Upper lobe of left lung (tissue), 4 donors: ENCODE measurements around the gene DGKK.

Experiments
- EP300 ChIP-seq, 4 donors: sonication (generic); formaldehyde crosslinking; IDR thresholded peaks; one replicate each; pipeline ENCODE4 v1.5.1; 2017; ENCODE audit warnings: antibody characterized with exemption in 4 of 4, control low read depth in 2 of 4
- POLR2A ChIP-seq, 4 donors: fragments of 450-650 bp; IDR thresholded peaks; one replicate each; pipeline ENCODE4 v1.5.1; 2016 to 2017; ENCODE audit warnings: antibody characterized with exemption in 4 of 4, mild to moderate bottlenecking in 2 of 4
- POLR2AphosphoS5 ChIP-seq, 2 donors: sonication (generic); formaldehyde crosslinking; IDR thresholded peaks; one replicate each; pipeline ENCODE4 v1.5.1; 2017; ENCODE audit warnings: antibody characterized with exemption in 2 of 2
- TF ChIP-seq, protein P1 (sequence below), 6 experiments: fragments of 450-650 bp in 4 of 6; fragments of 200-600 bp in 2 of 6; sonication (generic) in 2 of 6; IDR thresholded peaks; one replicate each; pipeline ENCODE4 v1.5.1; 2016 to 2019; ENCODE audit warnings: antibody characterized with exemption in 6 of 6

DNA sequence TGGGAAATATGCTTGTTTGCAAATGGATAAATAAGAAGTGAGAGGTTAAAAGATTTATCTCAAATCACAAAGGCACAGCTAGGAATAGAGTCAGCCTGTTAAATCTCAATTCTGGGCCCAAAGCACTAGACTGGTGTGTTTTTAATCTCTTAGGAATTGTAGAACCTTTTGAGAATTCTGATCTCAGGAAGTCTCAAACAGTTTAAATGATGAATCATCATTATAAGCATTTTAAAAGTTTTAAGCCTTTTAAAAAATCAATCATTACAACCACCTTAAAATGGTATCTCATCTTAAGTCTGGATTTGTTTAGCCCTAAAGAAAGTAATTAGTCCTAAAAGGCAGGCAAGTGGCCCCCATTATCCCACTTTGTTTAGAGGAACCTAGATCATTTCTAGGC is 17.8 kb downstream of the DGKK start:
- TF ChIP-seq EP300 (IDR thresholded peaks at IDR 0.05) (no peak), POLR2AphosphoS5 (IDR thresholded peaks at IDR 0.05) (no peak), POLR2A (IDR thresholded peaks at IDR 0.05) (no peak)
- TF ChIP-seq, protein P1, sequence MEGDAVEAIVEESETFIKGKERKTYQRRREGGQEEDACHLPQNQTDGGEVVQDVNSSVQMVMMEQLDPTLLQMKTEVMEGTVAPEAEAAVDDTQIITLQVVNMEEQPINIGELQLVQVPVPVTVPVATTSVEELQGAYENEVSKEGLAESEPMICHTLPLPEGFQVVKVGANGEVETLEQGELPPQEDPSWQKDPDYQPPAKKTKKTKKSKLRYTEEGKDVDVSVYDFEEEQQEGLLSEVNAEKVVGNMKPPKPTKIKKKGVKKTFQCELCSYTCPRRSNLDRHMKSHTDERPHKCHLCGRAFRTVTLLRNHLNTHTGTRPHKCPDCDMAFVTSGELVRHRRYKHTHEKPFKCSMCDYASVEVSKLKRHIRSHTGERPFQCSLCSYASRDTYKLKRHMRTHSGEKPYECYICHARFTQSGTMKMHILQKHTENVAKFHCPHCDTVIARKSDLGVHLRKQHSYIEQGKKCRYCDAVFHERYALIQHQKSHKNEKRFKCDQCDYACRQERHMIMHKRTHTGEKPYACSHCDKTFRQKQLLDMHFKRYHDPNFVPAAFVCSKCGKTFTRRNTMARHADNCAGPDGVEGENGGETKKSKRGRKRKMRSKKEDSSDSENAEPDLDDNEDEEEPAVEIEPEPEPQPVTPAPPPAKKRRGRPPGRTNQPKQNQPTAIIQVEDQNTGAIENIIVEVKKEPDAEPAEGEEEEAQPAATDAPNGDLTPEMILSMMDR (IDR thresholded peaks at IDR 0.05), result no peak
